Mesendoderm (in vitro differentiated cells): ENCODE results near the gene NXF1.

Experiments used
- DNase-seq: peaks from one replicate; pipeline ENCODE4 v3.0.0; 2013
- H2AK5ac ChIP-seq: 2 replicates; pipeline ENCODE4 v1.6.1; 2013; ENCODE audit warnings: low read length, inconsistent platforms
- H2BK120ac ChIP-seq: 2 replicates; pipeline ENCODE4 v1.6.1; 2013; ENCODE audit warnings: low read depth, mild to moderate bottlenecking, low read length, moderate library complexity, mixed read lengths
- H2BK15ac ChIP-seq: replicated peaks from 2 replicates; pipeline ENCODE4 v1.6.1; 2013; ENCODE audit warnings: low read depth, mild to moderate bottlenecking, moderate library complexity
- H2BK5ac ChIP-seq: 2 replicates; pipeline ENCODE4 v1.6.1; 2013; ENCODE audit warnings: low read length, inconsistent platforms
- H3K18ac ChIP-seq: 2 replicates; pipeline ENCODE4 v1.6.1; 2013; ENCODE audit warnings: mild to moderate bottlenecking, low read length, mixed read lengths
- H3K23ac ChIP-seq: one replicate; pipeline ENCODE4 v1.6.1; 2013; ENCODE audit warnings: low read length
- H3K27ac ChIP-seq: 2 replicates; pipeline ENCODE4 v1.5.1; 2013; ENCODE audit warnings: low read depth, mild to moderate bottlenecking, inconsistent platforms, low read length, moderate library complexity
- H3K27me3 ChIP-seq: 2 replicates; pipeline ENCODE4 v1.6.1; 2013; ENCODE audit warnings: low read length, control low read depth, mild to moderate bottlenecking, inconsistent platforms; ENCODE audit not compliant: insufficient read depth, poor library complexity
- H3K36me3 ChIP-seq: 2 replicates; pipeline ENCODE4 v1.6.1; 2013; ENCODE audit warnings: low read length, inconsistent platforms; ENCODE audit not compliant: control insufficient read depth, insufficient read depth
- H3K4ac ChIP-seq: one replicate; pipeline ENCODE4 v1.6.1; 2013; ENCODE audit warnings: low read depth, mild to moderate bottlenecking, low read length, moderate library complexity
- H3K4me1 ChIP-seq: 2 replicates; pipeline ENCODE4 v1.6.1; 2013; ENCODE audit warnings: low read depth, low read length, inconsistent platforms; ENCODE audit not compliant: control insufficient read depth
- H3K4me2 ChIP-seq: 2 replicates; pipeline ENCODE4 v1.6.1; 2013; ENCODE audit warnings: low read length
- H3K4me3 ChIP-seq: 2 replicates; pipeline ENCODE4 v1.5.1; 2013; ENCODE audit warnings: mild to moderate bottlenecking, low read length
- H3K56ac ChIP-seq: one replicate; pipeline ENCODE4 v1.6.1; 2013; ENCODE audit warnings: low read length
- H3K79me1 ChIP-seq: 2 replicates; pipeline ENCODE4 v1.6.1; 2013; ENCODE audit warnings: low read length, inconsistent platforms
- H3K79me2 ChIP-seq: 2 replicates; pipeline ENCODE4 v1.6.1; 2013; ENCODE audit warnings: mild to moderate bottlenecking, low read length; ENCODE audit not compliant: control insufficient read depth, insufficient read depth
- H3K9ac ChIP-seq: 2 replicates; pipeline ENCODE4 v1.6.1; 2013; ENCODE audit warnings: low read length, inconsistent platforms
- H4K5ac ChIP-seq: one replicate; pipeline ENCODE4 v1.6.1; 2013; ENCODE audit warnings: low read length
- H4K8ac ChIP-seq: one replicate; pipeline ENCODE4 v1.6.1; 2013; ENCODE audit warnings: low read depth, mild to moderate bottlenecking, control low read depth, low read length, moderate library complexity
- WGBS: extraction: QIAGEN DNeasy Blood & Tissue Kit; methylation state at CpG from one replicate; pipeline ENCODE4 v1.1.7; 2013; ENCODE audit warnings: low lambda C conversion rate, missing lambda C conversion rate; ENCODE audit not compliant: insufficient coverage; ENCODE audit errors: extremely low coverage; 5-methylcytosine and 5-hydroxymethylcytosine counted together

The NXF1 gene

DNA sequence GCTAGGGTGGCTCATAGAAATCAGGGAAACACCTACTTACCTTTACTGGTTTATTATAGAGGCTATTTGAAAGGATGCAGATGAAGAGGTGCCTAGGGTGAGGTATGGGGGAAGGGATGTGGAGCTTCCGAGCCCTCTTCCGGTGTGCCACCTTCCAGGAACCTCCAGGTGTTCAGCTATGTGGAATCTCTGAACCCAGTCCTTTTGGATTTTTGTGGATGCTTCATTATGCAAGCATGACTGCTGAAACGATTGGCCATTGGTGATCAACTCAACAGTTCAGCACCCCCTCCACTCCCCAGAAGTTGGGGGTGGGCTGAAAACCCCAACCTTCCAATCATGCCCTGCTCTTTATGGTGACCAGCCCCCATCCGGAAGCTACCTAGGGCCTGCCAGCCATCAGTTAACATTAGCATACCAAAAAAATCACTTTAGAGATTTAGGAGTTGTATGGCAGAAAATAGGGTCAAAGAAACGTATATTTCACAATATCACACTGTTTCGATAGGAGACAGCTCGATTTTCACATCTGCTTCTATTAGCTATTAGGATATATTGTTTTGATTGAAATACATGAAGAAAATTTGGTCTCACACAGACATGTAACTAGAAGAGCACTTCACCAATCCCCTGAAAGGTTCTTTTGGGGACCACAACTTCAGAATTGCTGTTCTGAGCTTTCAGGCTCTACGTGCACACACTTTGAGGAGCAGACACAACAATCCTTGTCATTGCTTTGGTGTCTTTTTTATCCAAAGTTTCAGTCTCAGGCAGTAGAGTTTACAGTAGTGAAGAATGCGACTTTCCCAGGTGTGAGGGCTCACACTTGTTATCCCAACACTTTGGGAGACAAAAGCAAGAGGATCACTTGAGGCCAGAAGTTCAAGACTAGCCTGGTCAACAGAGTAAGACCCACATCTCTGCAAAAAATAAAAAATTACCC is 47.1 kb downstream of the NXF1 start:
- H3K36me3 ChIP-seq: no peaks in the 10 kb centered on the region
- peak overlapping the region; percentile 34 for H3K27ac ChIP-seq
- H4K8ac ChIP-seq: no peak overlapping the region
- H3K4ac ChIP-seq: peak overlapping the region; percentile 82
- peak overlapping the region; percentile 10 for H2BK120ac ChIP-seq
- H3K4me1 ChIP-seq: peaks cover 5% of the 10 kb centered on the region
- peak overlapping the region; percentile 6 for H3K4me2 ChIP-seq
- peak overlapping the region; percentile 28 for H3K56ac ChIP-seq
- H3K79me1 ChIP-seq: peaks cover 10% of the 10 kb centered on the region
- peak; percentile 72 for DNase-seq
- no peak overlapping the region for H2BK15ac ChIP-seq
- H3K79me2 ChIP-seq: peaks cover 15% of the 10 kb centered on the region
- H3K9ac ChIP-seq: peak overlapping the region; percentile 26
- no peak overlapping the region for H3K23ac ChIP-seq
- no peak overlapping the region for H2AK5ac ChIP-seq
- no CpG with 5 or more reads among the region's 9 CpGs for WGBS
- no peak overlapping the region for H2BK5ac ChIP-seq
- no peak overlapping the region for H4K5ac ChIP-seq
- no peaks in the 10 kb centered on the region for H3K27me3 ChIP-seq
- no peak overlapping the region for H3K4me3 ChIP-seq
- peak overlapping the region; percentile 1 for H3K18ac ChIP-seq

DNA sequence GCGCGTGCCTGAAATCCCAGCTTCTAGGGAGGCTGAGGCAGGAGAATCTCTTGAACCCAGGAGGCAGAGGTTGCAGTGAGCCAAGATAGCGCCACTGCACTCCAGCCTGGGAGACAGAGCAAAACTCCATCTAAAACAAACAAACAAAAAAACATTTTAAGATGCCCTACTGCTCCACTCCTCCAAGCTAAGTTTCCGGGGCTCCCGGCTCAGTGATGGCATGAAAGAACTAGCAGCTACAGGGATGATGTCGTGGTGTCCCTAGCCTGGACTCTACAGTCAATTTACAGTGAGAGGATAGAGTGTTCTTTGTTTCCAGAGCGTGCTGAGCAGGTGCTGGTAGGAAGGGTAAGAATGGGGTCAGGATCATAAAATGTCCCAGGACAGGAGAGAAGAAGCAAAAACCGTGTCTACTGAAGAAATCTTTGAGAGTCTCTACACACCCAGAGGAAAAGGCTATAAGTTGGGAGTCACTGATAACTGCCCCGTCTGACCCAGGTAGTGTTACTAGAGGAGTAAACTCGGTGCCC is 50.1 kb downstream of the NXF1 start:
- no peak overlapping the region for H4K5ac ChIP-seq
- no peak overlapping the region for H2BK5ac ChIP-seq
- H3K27me3 ChIP-seq: no peaks in the 10 kb centered on the region
- no peak overlapping the region for H2AK5ac ChIP-seq
- no peak overlapping the region for H2BK120ac ChIP-seq
- no peak overlapping the region for H3K9ac ChIP-seq
- H4K8ac ChIP-seq: no peak overlapping the region
- no peak overlapping the region for H3K27ac ChIP-seq
- no peak overlapping the region for H3K56ac ChIP-seq
- no peak overlapping the region for H3K18ac ChIP-seq
- DNase-seq: no peak
- WGBS: no CpG with 5 or more reads among the region's 10 CpGs
- H3K79me1 ChIP-seq: peaks cover 13% of the 10 kb centered on the region
- no peak overlapping the region for H3K4me3 ChIP-seq
- H2BK15ac ChIP-seq: no peak overlapping the region
- no peaks in the 10 kb centered on the region for H3K4me1 ChIP-seq
- no peak overlapping the region for H3K4me2 ChIP-seq
- H3K23ac ChIP-seq: no peak overlapping the region
- H3K36me3 ChIP-seq: peaks cover 6% of the 10 kb centered on the region
- no peak overlapping the region for H3K4ac ChIP-seq
- peaks cover 18% of the 10 kb centered on the region for H3K79me2 ChIP-seq

DNA sequence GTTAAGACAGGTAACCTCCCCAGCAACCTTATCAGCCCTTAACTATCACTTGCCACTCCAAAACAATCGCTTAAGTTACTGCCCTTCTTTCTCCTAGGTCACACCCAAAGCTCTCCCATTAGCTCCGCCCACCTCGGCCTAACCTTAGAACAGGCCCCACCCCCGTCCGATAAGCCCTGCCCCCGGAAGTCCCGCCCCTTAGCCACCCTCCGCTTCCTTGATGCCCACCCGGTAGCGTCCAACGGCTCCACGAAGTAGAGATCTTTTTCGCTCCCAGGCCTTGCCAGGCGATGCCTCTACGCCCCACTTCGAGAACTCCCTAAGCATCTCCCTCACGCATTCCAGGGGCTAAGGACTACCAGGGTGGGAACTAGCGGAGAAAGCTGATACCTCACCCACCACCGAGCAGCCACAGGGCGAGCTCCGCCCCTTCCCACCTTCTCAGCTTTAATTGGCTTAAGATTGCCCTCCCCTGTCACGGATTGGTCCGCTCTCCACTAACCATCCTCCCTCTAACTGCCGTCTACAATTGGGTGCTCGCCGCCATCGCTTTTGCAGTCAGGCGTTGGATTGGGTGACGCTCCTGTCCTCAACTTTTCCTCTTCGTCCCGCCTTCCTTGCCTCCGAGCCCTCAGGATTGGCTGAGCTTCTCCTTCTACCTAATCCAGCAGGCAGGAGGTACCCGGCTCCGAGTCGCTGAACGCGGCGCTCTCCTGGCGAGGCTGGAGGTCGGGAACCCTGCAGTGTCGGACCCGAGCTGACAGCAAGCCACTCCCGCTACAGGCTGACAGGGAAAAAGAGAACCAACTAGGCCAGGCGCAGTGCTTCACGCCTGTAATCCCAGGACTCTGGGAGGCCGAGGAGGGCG is 51.3 kb downstream of the NXF1 start, which contains the start of gene ZBTB3:
ZBTB3 (minus strand) TSS at position 425 of the 868 bp plus-strand sequence. CDS start 496 bp downstream, outside the sequence.
- Histone ChIP-seq H3K56ac (peak within 1 kb of the TSS; percentile 99), H3K9ac (peak within 1 kb of the TSS; percentile 93), H2BK5ac (peak within 1 kb of the TSS; percentile 66), H4K5ac (no peak within 1 kb of the TSS), H3K27ac (peak within 1 kb of the TSS; percentile 74), H2BK15ac (no peak within 1 kb of the TSS), H2AK5ac (no peak within 1 kb of the TSS), H3K23ac (no peak within 1 kb of the TSS), H2BK120ac (no peak within 1 kb of the TSS), H3K4me1 (no peaks in the 10 kb centered on the region), H3K18ac (peak within 1 kb of the TSS; percentile 23), H3K27me3 (no peaks in the 10 kb centered on the region), H3K79me2 (peaks cover 18% of the 10 kb centered on the region), H3K4ac (peak within 1 kb of the TSS; percentile 89), H3K79me1 (peaks cover 16% of the 10 kb centered on the region), H3K4me3 (peak within 1 kb of the TSS; percentile 89), H3K36me3 (peaks cover 6% of the 10 kb centered on the region), H4K8ac (no peak within 1 kb of the TSS), H3K4me2 (peak within 1 kb of the TSS; percentile 65)
- WGBS: no CpG with 5 or more reads among the region's 47 CpGs
- peak; percentile 100 for DNase-seq

DNA sequence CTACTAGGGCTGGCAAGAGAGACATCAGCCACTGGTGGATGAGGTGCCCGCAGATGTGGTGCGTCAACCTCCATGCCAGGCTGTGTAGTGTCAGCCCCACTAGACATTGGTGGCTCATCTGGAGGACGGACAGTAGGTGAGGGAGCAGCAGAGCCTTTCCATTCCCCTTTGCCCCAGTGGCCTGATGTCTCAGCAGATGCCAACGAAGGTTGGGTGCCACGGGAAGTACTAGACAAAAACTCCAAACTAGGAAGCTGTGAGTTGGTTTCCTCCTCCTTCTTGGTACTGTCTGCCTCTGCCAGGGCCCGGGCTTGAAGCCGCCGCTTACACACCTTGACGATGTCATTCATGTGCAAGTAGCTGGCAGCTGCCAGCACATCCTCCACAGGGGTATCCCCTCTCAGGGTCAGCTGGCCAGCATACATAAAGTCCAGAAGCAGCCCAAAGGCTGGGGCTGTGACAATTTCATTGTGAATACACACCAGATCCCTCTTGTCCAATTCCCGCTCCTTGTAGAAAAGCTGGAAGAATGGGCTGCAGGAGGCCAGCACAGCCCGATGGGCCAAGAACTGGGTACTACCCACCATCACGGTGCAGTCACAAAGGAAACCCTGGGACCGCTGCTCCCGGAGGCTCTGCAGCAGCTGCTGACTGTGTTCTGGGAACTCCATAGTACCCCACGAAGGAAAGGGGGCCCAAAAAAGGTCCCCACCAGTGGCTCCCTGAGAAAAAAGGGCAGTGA is 52.1 kb downstream of the NXF1 start:
- Histone ChIP-seq H3K79me2 (peaks cover 18% of the 10 kb centered on the region), H3K27ac (no peak overlapping the region), H4K8ac (no peak overlapping the region), H2BK120ac (no peak overlapping the region), H3K23ac (no peak overlapping the region), H3K18ac (peak overlapping the region; percentile 23), H2AK5ac (no peak overlapping the region), H2BK5ac (no peak overlapping the region), H3K4me3 (no peak overlapping the region), H4K5ac (no peak overlapping the region), H3K36me3 (peaks cover 6% of the 10 kb centered on the region), H3K9ac (peak overlapping the region; percentile 59), H3K4ac (peak overlapping the region; percentile 89), H3K4me1 (no peaks in the 10 kb centered on the region), H3K56ac (peak overlapping the region; percentile 65), H2BK15ac (no peak overlapping the region), H3K4me2 (peak overlapping the region; percentile 33), H3K27me3 (no peaks in the 10 kb centered on the region), H3K79me1 (peaks cover 18% of the 10 kb centered on the region)
- no CpG with 5 or more reads among the region's 15 CpGs for WGBS
- no peak for DNase-seq

DNA sequence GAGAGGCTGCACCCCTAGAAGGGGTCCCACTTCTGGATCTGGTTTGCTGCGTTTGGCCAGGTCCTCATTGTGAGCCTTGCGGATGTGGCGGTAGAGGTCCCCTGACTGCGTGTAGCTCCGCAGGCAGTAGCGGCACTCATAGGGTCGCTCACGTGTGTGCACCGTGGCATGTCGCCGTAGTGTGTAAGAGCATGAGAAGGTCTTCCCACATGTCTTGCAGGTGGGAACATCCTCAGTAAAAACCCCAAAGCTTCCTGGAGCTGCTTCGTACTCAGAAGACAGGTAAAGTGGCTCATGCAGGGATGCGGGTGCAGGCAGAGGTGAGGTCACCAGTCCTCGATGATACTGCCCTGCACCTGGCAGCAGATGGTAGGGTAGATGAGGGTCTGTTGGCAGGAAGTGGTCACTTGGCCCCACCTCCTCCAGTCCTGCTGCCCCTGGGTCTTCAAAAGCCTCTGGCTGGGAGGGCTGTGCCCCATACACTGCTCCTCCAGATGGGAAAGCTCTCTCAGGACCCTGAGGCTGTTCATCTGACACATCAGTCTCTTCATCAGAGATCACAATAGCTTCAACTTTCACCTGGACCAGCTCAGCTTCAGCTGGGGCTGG is 53.0 kb downstream of the NXF1 start:
- no peak overlapping the region for H2BK120ac ChIP-seq
- peaks cover 18% of the 10 kb centered on the region for H3K79me1 ChIP-seq
- H2BK15ac ChIP-seq: no peak overlapping the region
- no peak overlapping the region for H3K4me3 ChIP-seq
- peaks cover 18% of the 10 kb centered on the region for H3K79me2 ChIP-seq
- H4K5ac ChIP-seq: no peak overlapping the region
- H4K8ac ChIP-seq: no peak overlapping the region
- H3K4me2 ChIP-seq: no peak overlapping the region
- H3K4me1 ChIP-seq: no peaks in the 10 kb centered on the region
- H3K36me3 ChIP-seq: peaks cover 6% of the 10 kb centered on the region
- no peak overlapping the region for H3K4ac ChIP-seq
- no peak overlapping the region for H3K18ac ChIP-seq
- H2AK5ac ChIP-seq: no peak overlapping the region
- no peak for DNase-seq
- no peak overlapping the region for H2BK5ac ChIP-seq
- no peak overlapping the region for H3K9ac ChIP-seq
- H3K23ac ChIP-seq: no peak overlapping the region
- no CpG with 5 or more reads among the region's 14 CpGs for whole genome bisulfite sequencing
- H3K27ac ChIP-seq: no peak overlapping the region
- H3K27me3 ChIP-seq: no peaks in the 10 kb centered on the region
- H3K56ac ChIP-seq: no peak overlapping the region
